ENCODE data around the gene ERVH48-1. TPM values are rescaled to one million over a fixed set of nuclear protein-coding genes. Genes with fewer than 3 reads are reported as not detected.

Gene ERVH48-1
- total and polyA plus RNA-seq, 10 donors = 0.05 TPM; not detected in 9

DNA sequence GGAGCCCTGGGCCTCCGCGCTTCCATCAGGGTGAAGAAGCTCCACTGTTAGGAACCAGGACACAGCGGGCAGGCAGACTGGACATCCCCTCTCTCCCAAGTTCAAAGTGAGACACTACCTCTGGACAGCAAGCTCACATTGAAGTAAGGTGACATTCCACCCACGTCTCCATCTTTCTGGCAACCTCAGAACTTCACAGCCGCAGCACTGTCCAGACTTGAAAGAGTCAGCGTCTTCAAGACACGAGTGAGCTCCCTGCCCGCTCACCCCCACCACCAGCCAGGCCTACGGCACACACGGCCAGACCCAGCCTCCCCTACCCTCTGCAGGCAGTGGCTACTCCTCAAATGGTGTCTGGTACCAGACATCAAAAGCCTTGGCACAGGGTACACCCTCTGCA, 57.2 kb downstream of the ERVH48-1 start:
- DNase-seq = no peak
- Histone ChIP-seq H3K4me3 (no peak overlapping the region), H3K27me3 (replicated peaks in 1 of 7) (no peaks in the 10 kb centered on the region), H3K4me1 (peaks cover 0 to 13% (median 0%) of the 10 kb centered on the region in 6 donors), H3K27ac (no peak overlapping the region), H3K36me3 (peaks cover 0 to 97% (median 62%) of the 10 kb centered on the region in 6 donors), H3K9me3 (no peaks in the 10 kb centered on the region)
- 89 to 99% (median 94%) methylated on average over 9 to 10 of the region's 10 CpGs for WGBS, 5 donors
- TF ChIP-seq POLR2A (IDR thresholded peaks at IDR 0.05) (no peak), POLR2AphosphoS5 (IDR thresholded peaks at IDR 0.05) (peak in 1 of 3 donors; percentile 19)
- TF ChIP-seq, protein P1, sequence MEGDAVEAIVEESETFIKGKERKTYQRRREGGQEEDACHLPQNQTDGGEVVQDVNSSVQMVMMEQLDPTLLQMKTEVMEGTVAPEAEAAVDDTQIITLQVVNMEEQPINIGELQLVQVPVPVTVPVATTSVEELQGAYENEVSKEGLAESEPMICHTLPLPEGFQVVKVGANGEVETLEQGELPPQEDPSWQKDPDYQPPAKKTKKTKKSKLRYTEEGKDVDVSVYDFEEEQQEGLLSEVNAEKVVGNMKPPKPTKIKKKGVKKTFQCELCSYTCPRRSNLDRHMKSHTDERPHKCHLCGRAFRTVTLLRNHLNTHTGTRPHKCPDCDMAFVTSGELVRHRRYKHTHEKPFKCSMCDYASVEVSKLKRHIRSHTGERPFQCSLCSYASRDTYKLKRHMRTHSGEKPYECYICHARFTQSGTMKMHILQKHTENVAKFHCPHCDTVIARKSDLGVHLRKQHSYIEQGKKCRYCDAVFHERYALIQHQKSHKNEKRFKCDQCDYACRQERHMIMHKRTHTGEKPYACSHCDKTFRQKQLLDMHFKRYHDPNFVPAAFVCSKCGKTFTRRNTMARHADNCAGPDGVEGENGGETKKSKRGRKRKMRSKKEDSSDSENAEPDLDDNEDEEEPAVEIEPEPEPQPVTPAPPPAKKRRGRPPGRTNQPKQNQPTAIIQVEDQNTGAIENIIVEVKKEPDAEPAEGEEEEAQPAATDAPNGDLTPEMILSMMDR (IDR thresholded peaks at IDR 0.05 in 8 of 11, conservative IDR thresholded peaks at IDR 0.05 in 3 of 11) = no peak
- intact Hi-C loops (cut with DNase I; ENCODE audit: low total_unique reads) = no loop called here

Small RNA genes lying within 50 kb of the gene (microRNA-seq; reads per million reads assigned to microRNA genes)
- 0 reads per million in 3 donors for gene MIR5692B

Small RNA genes lying within 50 kb of the gene (small RNA-seq; reads per million reads assigned to genes)
- gene MIR5692B = 0 reads per million in 4 donors

Other genes starting within 250 kb of the ERVH48-1 start
- gene WDR4, start 46.1 kb downstream of the ERVH48-1 start, total RNA-seq = 10 to 100 TPM; 11.2 to 31.3 (median 20.7) TPM
- 10 to 100 TPM in 2 of 3 donors, 1 to 10 TPM in 1; 6.1 to 17.4 (median 11.6) TPM for gene WDR4, start 46.1 kb downstream of the ERVH48-1 start, polyA plus RNA-seq
- gene NDUFV3, start 32.3 kb downstream of the ERVH48-1 start, total RNA-seq = 10 to 100 TPM; 27.2 to 38.8 (median 37.1) TPM
- 10 to 100 TPM; 12.0 to 18.7 (median 12.1) TPM for gene NDUFV3, start 32.3 kb downstream of the ERVH48-1 start, polyA plus RNA-seq
- gene PKNOX1, start 48.9 kb upstream of the ERVH48-1 start, total RNA-seq = 10 to 100 TPM; 11.1 to 21.2 (median 17.3) TPM
- gene PKNOX1, start 48.9 kb upstream of the ERVH48-1 start, polyA plus RNA-seq = 10 to 100 TPM in 1 of 3 donors, 1 to 10 TPM in 2; 7.3 to 10.1 (median 8.7) TPM
- gene CBS, start 150.2 kb upstream of the ERVH48-1 start, total RNA-seq = 10 to 100 TPM in 1 of 7 donors, 1 to 10 TPM in 6; 1.2 to 10.9 (median 4.5) TPM
- 1 to 10 TPM in 2 of 3 donors, under 1 TPM in 1; 0.65 to 2.9 (median 1.4) TPM for gene CBS, start 150.2 kb upstream of the ERVH48-1 start, polyA plus RNA-seq
- 10 to 100 TPM; 15.2 to 98.0 (median 61.2) TPM for gene U2AF1, start 181.9 kb upstream of the ERVH48-1 start, total RNA-seq
- gene U2AF1, start 181.9 kb upstream of the ERVH48-1 start, polyA plus RNA-seq = 10 to 100 TPM; 36.7 to 70.8 (median 40.7) TPM
- gene CRYAA, start 243.4 kb upstream of the ERVH48-1 start, total RNA-seq = not detected
- gene CRYAA, start 243.4 kb upstream of the ERVH48-1 start, polyA plus RNA-seq = not detected

All from spleen (tissue), 11 donors.